SU-DHL-6 (cell line): Measurements from ENCODE around the gene LRCH1.

ENCODE experiments used
- EZH2phosphoT487 ChIP-seq: fragments of 200-600 bp; sonication (generic), shearing (Covaris generic); conservative IDR thresholded peaks from 2 replicates; pipeline ENCODE4 v1.6.1; 2018; ENCODE audit warnings: mild to moderate bottlenecking, antibody characterized with exemption, low read length, moderate library complexity, mixed read lengths
- TF ChIP-seq, protein P1 (sequence below): fragments of 200-600 bp; sonication (generic); IDR thresholded peaks from one replicate; pipeline ENCODE4 v1.5.1; 2017; ENCODE audit warnings: antibody characterized with exemption, mild to moderate bottlenecking, low read length, moderate library complexity; ENCODE audit not compliant: insufficient read depth, poor library complexity, severe bottlenecking

DNA sequence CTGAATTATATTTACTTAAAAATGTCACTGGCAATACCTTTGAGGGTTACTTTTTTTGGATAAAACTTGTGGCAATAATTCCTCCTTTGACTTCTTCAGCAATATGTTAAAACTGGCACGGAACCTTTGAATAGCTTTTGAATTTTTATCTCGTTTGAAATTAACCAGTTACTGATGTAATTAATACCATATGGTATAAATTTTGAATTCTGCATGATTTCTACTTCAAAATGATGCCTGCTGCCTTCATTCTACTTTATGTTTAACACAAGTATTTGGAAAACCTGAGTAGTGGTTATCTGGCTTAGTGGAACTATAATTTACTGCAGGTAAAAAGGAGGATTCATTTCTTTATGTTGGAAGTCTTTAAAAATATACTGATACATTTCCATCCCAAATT is 85.3 kb downstream of the LRCH1 start:
- TF ChIP-seq, protein P1, sequence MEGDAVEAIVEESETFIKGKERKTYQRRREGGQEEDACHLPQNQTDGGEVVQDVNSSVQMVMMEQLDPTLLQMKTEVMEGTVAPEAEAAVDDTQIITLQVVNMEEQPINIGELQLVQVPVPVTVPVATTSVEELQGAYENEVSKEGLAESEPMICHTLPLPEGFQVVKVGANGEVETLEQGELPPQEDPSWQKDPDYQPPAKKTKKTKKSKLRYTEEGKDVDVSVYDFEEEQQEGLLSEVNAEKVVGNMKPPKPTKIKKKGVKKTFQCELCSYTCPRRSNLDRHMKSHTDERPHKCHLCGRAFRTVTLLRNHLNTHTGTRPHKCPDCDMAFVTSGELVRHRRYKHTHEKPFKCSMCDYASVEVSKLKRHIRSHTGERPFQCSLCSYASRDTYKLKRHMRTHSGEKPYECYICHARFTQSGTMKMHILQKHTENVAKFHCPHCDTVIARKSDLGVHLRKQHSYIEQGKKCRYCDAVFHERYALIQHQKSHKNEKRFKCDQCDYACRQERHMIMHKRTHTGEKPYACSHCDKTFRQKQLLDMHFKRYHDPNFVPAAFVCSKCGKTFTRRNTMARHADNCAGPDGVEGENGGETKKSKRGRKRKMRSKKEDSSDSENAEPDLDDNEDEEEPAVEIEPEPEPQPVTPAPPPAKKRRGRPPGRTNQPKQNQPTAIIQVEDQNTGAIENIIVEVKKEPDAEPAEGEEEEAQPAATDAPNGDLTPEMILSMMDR, result no peak
- no peak for TF ChIP-seq EZH2phosphoT487
